ENCODE results near the gene ARID1B.

Gene ARID1B

DNA sequence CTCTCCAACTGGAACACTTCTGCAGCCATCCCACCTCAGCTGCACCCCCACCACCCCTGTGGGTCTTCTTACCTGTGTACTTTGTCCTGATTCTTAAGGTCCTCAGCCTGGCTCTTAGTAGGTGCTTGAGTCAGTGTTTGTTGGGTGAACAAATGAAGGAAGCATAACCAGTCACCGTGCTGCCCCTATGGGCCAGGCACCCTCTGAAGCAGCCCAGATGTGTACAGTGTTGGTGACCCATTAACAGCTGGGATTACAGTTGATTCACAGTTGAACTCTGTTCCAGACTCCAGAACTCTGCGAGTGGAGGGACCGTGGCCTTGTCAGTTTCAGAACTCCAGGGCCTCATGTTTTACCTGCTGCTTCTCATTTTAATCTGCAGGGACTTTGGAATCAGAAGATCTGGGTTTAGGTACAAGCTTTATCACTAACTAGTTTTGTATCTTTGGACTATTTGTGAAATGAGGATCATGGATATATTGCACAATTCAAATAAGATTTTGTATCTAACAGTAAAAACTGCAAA, 342.4 kb downstream of the ARID1B start:
- DNase-seq, result no peak

DNA sequence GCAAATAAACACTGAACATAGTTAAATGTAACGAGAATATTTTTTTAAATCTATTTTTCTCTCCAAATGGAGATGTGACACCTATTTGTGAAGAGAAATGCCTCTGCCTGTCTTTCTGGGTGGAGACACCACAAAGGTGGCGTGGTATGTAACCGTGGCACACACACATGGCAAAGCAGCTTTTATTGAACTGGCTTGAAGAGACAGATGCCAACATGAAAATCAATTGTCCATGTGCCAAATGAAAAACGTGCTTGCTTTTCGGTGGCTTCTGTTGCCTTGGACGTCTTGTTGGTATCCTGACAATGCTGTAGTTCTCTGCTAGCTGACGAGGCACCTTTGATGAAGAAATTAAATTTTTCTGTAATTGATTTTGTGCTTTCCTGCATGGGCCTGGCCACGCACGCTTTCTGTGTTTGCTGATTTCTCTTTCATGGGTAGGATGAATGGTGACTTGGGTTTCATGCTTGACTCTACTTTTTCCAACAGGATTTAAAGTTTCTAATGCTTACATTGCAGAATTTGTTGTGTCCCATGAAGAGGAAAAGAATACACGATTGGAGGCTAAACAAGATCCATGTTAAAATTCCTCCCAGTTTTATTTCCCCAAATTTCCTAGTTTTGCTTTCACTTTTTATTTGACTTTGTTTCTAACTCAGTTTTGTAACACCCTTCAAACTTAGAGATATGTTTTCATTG, 343.5 kb downstream of the ARID1B start:
- no peak for DNase-seq

DNA sequence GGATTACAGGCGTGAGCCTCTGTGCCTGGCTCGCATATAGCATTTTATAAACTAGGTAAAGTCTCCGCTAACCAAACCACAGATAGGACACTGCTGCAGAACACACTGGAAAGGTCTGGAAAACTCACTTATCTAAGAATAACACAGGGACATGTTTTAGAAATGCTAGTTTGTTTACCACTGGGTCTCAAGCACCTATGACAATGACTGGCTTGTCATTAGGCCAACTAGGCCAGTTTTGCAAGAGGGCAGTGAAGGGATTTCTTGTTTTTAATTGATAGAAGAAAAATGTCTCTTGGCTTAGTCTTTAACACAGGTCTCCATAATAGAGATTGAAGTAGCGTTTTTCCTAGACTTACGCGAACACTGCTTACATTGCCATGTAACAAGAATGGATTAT, 344.7 kb downstream of the ARID1B start:
- no peak for DNase-seq

DNA sequence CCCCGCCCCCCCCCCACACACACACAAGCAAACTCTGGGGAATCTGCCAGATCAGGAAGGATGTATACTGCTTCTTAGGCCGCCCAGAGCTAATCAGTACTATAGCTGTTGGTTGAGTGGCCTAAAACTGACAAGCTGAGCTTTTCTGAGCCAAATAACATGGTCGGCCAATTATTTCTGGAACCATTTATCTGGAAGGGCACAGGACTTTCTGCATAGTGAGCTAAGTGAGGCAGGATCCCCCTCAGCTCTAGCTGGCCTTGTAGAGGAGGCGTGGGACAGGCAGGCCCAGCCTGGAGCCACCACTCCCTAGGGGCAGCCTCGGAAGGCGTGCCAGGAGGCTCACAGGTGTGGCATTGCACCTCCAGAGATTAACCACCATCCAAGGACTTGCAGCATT, 346.1 kb downstream of the ARID1B start:
- DNase-seq, result no peak

DNA sequence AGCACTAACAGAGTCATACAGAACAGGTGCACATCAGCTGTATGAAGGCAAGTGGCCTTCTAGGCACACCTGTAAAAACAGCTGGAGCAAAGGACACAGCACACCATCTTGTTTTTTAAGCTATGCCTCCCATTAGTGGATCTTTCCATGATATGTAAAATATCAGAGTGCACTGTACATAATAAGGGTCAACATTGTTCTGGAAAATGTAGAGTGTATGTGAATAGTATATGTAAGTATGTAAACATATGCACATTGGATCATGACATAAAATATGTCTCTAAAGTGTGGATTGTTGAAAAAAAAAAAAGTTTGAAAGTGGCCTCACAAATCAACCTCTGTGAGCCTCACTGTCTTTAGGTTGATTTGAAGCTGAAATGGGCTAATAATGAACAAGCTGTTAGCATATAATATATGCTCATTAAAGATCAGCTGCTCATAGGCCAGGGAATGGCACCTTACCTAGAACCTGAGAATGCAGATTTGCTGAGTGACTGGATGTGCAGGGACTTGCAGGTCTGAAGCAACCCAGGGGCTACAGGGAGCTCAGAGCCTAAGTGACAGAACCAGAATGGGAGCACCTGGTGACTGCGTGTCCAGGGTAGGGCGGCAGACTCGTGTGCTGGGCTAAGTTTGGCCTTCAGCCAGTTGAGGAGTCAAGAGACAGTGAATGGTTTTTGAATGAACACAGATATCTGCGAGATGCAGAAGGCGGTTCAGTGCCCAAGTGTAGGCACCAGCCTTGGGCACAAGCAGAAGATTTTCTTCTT, 347.5 kb downstream of the ARID1B start:
- DNase-seq, result no peak

DNA sequence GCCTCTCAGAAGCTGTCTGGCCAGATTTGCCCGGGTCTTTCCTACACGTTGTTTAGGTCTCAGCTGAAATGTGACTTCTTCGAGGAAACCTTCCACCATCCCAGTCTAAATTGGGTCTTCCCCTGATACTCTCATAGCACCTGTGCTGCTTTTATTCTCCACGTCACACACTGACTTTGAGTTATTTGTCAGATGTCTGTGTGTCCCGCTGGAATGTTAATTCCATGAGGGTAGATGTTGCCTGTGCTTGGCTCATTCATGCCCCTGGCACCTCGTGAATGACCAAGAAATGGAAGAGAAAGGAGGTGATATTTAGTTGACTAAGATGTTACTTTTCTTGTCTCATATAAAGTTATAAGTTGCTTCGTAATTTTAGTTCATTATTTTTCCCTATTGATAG, 348.4 kb downstream of the ARID1B start:
- DNase-seq, result no peak

DNA sequence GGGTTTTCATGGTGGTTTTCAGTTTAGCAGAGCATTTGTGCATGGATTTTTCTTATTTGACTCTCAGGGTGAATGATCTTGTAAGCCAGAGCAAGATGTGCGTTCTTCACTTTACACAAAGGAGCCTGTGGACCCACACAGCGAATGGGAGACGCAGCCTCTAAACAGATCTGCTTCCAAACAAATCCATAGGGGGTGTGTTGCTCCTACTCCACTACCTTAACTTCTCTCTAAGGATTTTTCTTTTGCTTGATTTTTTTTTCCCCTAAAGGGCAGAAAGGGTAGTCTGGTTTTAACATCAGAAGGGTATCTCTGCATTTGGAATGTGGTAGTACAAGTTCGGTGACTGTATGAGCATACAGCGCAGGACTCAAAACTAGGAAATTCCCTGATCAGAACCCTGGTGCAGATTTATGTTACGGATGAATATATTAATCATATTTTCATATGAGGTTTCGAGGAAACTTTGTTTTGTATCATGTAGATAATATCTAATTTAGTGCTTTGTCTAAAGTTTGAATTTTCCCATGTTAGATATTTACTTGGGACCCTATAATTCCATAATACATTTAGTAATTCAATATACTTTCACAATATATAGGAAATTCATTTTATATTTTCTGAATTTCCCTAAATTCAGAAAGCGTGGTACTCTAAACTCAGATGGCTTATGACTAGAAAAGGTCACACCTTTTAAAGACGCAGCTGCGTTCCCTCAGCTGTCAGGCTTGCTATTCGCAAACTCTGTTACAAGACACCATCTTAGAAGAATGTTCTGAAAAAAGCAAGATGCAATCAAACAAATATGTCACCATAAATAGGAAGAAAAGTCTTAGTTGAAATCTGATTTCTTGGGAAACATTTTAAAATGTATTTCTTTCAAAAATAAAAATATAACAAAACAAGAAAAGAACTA, 349.3 kb downstream of the ARID1B start:
- DNase-seq, result no peak

DNA sequence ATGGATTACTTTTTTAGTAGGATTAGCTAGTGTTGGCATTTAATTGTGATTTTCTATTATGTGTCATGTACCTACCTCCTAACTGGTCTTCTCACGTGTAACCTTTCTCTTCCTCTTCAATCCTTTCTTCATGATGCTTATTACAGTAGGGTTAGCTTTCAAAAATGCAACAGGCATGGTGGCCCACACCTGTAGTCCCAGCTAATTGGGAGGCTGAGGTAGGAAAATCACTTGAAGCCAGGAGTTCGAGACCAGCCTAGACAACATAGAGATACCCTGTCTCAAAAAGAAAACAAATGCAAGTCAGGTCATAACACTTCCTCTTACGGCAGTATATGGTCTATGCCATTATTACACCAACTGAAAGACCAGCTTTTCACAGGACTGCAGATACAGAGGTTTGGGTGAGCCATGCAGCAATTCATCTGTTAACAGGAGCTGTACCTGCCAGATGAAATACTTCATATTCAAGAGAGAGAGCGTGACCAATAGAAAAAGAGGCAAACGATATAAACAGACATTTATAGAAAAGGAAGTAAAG, 351.1 kb downstream of the ARID1B start:
- DNase-seq, result no peak

DNA sequence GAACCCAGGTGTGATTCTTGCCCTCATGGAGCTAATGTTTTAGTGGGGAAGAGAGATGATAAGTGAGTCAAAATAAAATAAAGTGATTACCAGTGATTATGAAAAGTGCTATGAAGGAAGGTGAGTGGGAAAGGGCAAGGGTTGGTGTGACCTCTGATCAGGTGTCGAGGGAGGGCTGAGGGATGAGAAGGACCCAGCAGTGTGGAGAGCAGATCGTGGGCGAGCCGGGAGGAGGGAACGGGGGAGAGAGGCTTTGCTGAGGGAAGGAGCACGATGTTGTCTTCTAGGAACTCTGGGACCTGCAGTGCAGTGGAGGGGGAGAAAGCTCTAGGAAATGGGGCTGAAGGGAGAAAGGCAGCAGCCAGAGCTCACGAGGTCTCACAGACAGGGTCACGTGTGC, 354.1 kb downstream of the ARID1B start:
- DNase-seq, result no peak

DNA sequence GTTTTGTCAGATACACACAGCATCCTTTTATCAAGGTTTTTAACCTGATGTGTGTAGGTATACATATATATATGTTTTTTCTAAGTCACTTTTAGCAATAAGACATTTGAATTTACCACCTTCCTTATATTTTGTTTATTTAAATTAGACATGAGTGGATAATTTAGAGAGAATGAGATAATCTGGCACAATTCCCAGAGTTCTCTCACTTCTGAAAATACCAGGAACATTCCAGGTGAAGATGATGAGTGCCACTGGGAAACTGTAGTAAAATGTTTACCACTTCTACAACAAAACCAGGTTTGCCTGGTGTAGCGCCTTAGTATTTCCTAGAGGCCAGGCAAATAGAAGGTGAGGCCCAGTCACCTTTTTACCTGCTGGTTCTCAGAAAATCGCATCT, 356.7 kb downstream of the ARID1B start:
- no peak for DNase-seq

DNA sequence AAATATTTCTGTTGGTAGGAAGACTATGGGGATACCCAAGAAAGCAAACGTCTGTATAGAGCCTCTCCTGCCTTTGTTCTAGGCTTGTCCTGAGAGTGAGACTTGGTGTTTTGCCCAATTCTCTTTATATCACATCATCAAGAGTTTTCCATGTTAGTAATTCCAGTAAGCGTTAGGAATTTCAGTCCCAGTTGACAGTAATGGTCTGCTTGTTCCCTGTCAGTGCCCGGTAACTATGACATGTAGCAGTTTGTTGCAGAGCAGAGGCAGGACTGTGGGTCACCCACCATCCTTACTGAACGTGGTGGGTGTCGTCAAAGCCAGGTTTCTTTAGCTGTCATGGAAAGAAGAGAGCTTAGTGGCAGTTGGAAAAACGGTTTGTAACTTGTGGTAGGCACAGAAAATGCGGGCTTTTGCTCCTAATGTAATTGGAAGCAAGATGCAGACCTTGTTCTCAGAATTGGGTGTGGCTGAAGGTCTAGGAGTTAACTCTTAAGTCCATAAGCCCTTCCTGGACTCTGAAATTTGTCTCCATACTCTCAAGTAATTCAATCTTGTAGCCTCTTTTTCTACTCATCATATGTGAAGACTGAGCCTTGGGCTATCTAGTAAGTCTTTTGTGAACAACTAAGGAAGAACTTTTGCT, 357.3 kb downstream of the ARID1B start:
- no peak for DNase-seq

DNA sequence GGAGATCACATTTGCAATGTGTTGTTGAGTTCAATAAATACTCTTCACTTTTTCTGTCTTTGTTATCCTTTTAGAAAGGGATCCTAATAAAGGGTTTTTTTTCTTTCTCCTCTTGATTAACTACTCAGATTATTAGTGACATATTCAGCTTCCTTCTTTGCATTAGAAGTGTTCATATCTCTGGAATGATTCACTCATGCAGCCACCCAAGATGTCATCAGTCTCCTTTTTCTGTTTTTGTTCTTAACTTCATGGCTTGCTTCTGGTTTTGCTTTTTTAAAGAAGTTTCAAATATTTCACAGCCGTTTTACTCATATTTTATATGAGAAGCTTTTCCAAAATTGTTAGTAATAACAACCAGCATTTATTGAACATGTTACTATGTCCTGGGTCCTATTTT, 358.5 kb downstream of the ARID1B start:
- no peak for DNase-seq

DNA sequence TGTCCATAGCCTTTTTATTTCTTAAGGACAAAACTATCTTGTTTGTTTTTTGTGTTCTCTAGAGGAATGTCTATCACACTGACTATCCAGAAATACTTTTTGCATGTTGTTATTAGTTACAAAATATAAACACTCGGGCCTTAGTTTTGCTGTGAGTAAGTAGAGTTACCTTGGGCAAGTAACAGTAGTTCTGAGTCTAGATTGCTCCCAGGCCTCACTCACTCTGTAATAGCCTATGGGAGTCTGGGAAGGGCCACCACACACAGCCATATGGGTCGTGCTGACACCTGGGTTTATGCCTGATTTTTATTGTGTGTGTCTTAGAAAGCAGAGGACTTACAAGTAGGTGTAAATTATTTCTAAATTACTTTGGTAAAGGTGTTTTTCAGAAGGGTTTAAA, 360.3 kb downstream of the ARID1B start:
- DNase-seq, result no peak

DNA sequence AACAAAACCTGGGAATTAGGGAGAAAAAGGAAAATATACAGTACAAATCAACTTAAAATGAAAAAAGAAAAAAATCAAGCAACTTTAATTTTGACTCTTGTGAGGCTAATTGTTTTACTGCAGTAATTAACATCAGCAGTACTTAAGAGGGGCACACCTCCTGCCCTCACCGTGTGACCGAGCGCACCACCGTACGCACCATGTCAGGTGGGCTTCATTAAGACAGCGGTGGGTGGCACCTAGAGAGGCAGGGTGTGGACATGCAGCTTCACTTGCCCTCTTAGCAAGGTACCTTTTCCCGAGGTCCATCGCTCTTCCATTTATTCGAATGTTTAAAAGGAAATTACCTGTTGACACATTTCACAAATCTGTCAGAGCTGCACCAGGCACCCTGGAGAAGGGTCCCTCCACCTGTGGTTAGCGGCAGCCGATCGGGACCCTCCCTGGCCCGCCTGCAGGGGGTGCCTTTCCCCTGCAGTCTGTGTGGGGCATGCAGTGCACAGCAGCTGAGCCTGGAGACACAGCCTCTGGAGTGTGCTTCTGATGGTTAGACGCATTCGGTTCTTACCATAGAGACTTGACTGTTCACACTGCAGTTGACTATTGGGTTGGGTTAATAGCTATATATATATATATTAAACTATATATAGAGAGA, 362.0 kb downstream of the ARID1B start:
- peak in 1 of 2 donors; percentile 12 for DNase-seq

DNA sequence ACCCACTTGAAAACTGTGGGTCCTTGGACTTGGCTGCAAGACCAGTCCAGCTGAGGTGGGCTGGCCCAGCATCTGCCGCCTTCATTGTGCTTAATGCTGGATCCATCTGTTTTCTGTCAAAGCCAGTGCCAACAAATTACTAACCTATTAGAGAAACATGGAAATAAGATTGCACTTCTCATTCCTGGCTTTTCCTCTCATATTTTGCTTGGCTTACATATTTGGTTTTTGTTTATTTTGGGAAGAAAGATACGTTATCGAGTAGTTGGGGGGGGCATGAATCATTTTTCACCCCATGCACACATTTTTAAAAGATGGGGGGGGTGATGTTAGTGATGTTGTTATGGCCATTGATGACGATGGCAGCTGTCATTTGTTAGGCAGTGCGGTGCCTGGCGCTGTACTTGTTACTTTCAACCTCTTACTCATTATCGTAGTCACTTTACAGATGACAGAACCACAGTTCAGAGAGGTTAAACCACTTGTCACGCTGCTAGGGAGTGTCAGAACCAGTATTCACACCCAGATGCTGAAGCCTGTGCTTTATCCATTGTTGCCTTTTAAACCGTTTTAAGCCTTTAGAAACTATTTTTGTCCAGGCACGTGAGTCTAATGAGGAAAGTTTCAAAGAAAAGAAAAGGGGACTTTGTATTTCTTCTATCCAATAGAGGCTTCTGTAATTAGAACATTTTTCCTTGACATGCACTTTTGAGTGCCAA, 366.2 kb downstream of the ARID1B start:
- peak; percentile 28 to 56 for DNase-seq

DNA sequence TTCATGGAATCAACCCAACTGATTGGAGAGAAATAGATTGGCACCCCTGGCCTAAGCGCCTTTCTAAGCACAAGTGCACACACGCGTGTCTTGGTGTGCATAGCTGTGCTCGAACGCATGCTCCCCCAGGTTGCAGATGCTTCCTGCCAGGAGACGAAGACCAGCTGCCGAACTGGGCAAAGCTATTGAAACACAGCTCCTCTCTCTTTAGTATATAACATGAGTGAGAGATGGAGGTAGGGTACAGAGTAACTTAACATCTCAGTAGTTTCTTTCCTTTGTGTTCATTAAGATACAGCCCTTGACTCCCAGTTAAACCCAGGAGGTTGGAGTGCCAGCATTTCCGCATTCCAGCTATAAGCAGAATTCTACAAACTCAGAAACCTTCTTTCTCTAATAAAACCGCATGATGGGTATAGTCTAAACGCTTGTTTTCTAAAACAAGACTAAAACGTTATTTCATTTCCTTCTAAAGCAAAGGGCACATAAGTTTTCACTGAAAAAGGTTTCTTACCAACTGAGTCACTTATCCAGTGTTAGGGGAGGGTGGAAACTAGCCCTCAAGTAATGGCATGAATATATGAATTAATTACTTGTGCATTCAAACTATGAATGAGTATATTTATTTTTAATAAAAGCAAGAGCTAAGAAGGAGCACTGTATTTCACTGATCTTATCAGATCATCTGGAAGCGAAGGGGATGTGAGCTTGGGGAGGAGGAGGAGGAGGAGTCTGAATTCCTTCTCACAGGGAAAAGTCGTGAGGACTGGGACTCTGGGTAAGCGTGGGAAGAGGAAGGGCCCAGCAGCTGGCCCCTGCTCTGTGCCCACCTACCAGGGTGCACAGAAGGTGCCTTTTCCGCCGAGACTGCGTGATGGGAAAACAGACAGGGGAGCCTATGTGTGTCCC, 367.0 kb downstream of the ARID1B start:
- no peak for DNase-seq

DNA sequence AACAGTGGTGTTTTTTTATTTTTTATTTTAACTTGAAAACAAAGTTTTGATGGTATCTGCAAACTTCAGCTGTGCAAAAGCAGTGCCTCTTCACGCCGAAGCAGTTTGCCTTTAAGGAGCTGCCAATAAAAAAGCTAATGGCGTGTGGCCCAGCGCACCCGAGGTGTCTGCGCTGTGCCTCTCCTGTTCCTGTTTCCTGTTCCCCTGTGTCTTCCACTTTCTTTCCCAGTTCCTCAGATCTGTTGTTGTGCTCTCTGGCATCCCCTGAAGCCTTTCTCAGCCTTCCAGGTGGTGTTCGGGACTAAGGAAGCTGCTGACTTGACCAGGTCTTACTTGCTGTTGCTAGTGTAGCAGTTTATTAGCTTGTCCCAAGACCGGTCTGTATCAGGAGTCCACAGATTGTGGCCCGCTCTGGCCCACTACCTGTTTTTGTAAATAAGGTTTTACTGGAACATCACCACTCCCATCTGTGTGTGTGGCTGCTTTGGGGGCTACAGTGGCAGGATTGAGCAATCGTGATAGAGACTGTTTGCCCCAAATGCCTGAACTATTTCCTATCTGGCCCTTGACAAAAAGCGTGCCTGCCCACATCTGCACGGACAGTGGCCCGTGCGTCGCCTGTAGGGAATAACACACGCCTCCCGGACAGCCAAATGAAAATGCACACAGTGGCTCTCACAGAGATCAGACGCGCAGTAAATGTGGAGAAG, 367.8 kb downstream of the ARID1B start:
- no peak for DNase-seq

DNA sequence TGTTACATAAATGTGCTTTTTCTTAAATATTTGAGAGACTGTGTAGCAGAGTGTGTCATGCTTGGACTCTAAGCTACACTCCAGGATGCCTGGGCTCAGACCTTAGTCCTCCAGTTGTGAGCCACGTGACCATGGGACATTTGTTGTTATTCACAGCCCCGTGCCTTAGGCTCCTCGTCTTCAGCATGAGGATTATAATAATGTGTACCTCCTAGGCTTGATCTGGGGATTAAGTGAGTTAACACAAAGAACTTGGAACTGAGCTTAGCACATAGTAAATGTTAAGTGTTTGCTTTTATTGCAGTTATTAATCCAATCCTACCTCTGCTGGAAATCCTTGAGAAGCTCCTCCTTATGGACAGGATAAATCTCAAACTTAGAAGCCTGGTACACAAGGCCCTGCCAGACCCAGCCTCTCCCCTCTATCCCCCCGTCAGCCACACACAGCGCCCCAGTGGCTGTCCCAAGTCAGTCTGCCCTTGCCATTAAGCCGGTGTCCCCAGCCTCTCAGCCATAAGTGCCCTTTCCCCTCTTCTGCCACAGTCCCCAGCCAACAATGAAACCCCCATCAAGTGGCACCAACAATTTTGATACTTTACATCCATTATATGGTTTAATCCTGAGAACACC, 368.6 kb downstream of the ARID1B start:
- DNase-seq, result no peak
